ENCODE data around the gene LINGO4. TPM values are rescaled to one million over a fixed set of nuclear protein-coding genes. Genes with fewer than 3 reads are reported as not detected.
A peak's percentile ranks its signal among the peaks of the same experiment; 100 is the strongest.

The LINGO4 gene
- total and polyA plus RNA-seq, 2 of the 13 experiments (the other 11 are each of a cell fraction or from before 2014, with no cell fraction given), result 0.02 to 0.05 TPM

DNA sequence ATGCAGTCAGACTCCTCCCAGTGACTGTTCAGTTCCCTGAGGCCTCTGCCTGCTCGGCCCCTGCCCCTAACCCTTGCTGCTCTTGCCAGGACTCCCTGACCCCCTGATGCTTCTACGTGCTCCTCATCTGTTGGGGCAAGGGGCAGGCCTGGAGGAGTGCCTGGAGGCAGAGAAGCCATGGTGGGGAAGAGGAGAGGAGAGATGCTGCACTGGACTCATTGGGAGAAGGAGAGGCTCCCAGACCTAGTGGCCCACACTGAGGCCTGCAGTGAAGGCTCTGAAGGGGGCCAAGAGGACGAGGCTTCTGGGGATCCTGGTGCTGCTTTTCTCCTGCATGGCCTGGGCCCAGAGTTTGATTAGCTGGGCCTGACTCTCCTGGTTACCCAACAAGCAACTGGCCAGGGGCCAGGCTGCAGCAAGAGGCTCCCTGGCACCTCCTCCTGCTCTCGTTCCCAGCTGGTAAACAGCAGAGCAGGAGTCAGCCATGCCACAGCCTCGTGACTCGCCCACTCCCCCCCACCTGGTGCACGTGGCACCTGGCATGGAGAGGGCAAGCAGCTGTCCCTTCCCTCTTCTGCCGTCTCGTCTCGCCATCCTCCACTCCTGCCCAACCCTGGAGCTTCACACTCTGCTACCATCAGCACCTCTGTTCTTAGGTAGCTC, 27.2 kb upstream of the LINGO4 start (continued):
- TF ChIP-seq, protein P1, sequence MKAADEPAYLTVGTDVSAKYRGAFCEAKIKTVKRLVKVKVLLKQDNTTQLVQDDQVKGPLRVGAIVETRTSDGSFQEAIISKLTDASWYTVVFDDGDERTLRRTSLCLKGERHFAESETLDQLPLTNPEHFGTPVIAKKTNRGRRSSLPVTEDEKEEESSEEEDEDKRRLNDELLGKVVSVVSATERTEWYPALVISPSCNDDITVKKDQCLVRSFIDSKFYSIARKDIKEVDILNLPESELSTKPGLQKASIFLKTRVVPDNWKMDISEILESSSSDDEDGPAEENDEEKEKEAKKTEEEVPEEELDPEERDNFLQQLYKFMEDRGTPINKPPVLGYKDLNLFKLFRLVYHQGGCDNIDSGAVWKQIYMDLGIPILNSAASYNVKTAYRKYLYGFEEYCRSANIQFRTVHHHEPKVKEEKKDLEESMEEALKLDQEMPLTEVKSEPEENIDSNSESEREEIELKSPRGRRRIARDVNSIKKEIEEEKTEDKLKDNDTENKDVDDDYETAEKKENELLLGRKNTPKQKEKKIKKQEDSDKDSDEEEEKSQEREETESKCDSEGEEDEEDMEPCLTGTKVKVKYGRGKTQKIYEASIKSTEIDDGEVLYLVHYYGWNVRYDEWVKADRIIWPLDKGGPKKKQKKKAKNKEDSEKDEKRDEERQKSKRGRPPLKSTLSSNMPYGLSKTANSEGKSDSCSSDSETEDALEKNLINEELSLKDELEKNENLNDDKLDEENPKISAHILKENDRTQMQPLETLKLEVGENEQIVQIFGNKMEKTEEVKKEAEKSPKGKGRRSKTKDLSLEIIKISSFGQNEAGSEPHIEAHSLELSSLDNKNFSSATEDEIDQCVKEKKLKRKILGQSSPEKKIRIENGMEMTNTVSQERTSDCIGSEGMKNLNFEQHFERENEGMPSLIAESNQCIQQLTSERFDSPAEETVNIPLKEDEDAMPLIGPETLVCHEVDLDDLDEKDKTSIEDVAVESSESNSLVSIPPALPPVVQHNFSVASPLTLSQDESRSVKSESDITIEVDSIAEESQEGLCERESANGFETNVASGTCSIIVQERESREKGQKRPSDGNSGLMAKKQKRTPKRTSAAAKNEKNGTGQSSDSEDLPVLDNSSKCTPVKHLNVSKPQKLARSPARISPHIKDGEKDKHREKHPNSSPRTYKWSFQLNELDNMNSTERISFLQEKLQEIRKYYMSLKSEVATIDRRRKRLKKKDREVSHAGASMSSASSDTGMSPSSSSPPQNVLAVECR (CRISPR knock-in tag; IDR thresholded peaks at IDR 0.05; ENCODE audit: borderline replicate concordance), result peak; percentile 64
- TF ChIP-seq ZNF616 (CRISPR knock-in tag; IDR thresholded peaks at IDR 0.05; ENCODE audit: low read depth), result 0 out of 2 replicates have a peak, but pooled peaks have one; percentile 52
- no peak for TF ChIP-seq TAF1 (CRISPR knock-in tag; IDR thresholded peaks at IDR 0.05)
- no peak for TF ChIP-seq SNAI1 (CRISPR knock-in tag; IDR thresholded peaks at IDR 0.05; ENCODE audit: borderline replicate concordance)
- TF ChIP-seq ZNF780A (CRISPR knock-in tag; IDR thresholded peaks at IDR 0.05), result no peak
- TF ChIP-seq, protein P2, sequence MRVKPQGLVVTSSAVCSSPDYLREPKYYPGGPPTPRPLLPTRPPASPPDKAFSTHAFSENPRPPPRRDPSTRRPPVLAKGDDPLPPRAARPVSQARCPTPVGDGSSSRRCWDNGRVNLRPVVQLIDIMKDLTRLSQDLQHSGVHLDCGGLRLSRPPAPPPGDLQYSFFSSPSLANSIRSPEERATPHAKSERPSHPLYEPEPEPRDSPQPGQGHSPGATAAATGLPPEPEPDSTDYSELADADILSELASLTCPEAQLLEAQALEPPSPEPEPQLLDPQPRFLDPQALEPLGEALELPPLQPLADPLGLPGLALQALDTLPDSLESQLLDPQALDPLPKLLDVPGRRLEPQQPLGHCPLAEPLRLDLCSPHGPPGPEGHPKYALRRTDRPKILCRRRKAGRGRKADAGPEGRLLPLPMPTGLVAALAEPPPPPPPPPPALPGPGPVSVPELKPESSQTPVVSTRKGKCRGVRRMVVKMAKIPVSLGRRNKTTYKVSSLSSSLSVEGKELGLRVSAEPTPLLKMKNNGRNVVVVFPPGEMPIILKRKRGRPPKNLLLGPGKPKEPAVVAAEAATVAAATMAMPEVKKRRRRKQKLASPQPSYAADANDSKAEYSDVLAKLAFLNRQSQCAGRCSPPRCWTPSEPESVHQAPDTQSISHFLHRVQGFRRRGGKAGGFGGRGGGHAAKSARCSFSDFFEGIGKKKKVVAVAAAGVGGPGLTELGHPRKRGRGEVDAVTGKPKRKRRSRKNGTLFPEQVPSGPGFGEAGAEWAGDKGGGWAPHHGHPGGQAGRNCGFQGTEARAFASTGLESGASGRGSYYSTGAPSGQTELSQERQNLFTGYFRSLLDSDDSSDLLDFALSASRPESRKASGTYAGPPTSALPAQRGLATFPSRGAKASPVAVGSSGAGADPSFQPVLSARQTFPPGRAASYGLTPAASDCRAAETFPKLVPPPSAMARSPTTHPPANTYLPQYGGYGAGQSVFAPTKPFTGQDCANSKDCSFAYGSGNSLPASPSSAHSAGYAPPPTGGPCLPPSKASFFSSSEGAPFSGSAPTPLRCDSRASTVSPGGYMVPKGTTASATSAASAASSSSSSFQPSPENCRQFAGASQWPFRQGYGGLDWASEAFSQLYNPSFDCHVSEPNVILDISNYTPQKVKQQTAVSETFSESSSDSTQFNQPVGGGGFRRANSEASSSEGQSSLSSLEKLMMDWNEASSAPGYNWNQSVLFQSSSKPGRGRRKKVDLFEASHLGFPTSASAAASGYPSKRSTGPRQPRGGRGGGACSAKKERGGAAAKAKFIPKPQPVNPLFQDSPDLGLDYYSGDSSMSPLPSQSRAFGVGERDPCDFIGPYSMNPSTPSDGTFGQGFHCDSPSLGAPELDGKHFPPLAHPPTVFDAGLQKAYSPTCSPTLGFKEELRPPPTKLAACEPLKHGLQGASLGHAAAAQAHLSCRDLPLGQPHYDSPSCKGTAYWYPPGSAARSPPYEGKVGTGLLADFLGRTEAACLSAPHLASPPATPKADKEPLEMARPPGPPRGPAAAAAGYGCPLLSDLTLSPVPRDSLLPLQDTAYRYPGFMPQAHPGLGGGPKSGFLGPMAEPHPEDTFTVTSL (CRISPR knock-in tag; IDR thresholded peaks at IDR 0.05; ENCODE audit: borderline replicate concordance), result no peak
- no peak for TF ChIP-seq PCBP1 (IDR thresholded peaks at IDR 0.05; ENCODE audit: borderline replicate concordance, low read depth, low read length)
- TF ChIP-seq NFE2L2 (IDR thresholded peaks at IDR 0.05; ENCODE audit: low read length), result no peak
- no peak for TF ChIP-seq DNMT1 (CRISPR knock-in tag; IDR thresholded peaks at IDR 0.05)
- no peak for TF ChIP-seq ESRRA (CRISPR knock-in tag; IDR thresholded peaks at IDR 0.05; ENCODE audit: low read depth)
- TF ChIP-seq, protein P3, sequence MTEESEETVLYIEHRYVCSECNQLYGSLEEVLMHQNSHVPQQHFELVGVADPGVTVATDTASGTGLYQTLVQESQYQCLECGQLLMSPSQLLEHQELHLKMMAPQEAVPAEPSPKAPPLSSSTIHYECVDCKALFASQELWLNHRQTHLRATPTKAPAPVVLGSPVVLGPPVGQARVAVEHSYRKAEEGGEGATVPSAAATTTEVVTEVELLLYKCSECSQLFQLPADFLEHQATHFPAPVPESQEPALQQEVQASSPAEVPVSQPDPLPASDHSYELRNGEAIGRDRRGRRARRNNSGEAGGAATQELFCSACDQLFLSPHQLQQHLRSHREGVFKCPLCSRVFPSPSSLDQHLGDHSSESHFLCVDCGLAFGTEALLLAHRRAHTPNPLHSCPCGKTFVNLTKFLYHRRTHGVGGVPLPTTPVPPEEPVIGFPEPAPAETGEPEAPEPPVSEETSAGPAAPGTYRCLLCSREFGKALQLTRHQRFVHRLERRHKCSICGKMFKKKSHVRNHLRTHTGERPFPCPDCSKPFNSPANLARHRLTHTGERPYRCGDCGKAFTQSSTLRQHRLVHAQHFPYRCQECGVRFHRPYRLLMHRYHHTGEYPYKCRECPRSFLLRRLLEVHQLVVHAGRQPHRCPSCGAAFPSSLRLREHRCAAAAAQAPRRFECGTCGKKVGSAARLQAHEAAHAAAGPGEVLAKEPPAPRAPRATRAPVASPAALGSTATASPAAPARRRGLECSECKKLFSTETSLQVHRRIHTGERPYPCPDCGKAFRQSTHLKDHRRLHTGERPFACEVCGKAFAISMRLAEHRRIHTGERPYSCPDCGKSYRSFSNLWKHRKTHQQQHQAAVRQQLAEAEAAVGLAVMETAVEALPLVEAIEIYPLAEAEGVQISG (CRISPR knock-in tag; IDR thresholded peaks at IDR 0.05), result peak; percentile 51; the same call in 1 of the 2 replicates
- TF ChIP-seq, protein P4, sequence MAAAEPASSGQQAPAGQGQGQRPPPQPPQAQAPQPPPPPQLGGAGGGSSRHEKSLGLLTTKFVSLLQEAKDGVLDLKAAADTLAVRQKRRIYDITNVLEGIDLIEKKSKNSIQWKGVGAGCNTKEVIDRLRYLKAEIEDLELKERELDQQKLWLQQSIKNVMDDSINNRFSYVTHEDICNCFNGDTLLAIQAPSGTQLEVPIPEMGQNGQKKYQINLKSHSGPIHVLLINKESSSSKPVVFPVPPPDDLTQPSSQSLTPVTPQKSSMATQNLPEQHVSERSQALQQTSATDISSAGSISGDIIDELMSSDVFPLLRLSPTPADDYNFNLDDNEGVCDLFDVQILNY (CRISPR knock-in tag; conservative IDR thresholded peaks at IDR 0.05), result no peak

All from HepG2 (cell line).